NCI-H748 treated with DMSO at 0.1 percent for 48 hours (cell line): ENCODE measurements around the gene LMLN.
"Not testable (repeated sequence)": the region's sequence is repeated elsewhere in the genome, so short reads cannot be mapped to it uniquely, and the experiment has no call there.

Source experiments
- DNase-seq: peaks from one replicate; lab custom pipeline; 2025; lab: John Stamatoyannopoulos, UW

The LMLN gene

GRCh38 chr3:197957790-197958133 is 2.3 kb upstream of the LMLN start:
- no peak for DNase-seq

GRCh38 chr3:197958346-197958745 is 1.7 kb upstream of the LMLN start:
- no peak for DNase-seq

- DNase-seq = not testable (repeated sequence)
Observed at GRCh38 chr3:197958848-197959247, 1.2 kb upstream of the LMLN start.

- DNase-seq = no peak
Observed at GRCh38 chr3:197959500-197959890, 522 bp upstream of the LMLN start.

- DNase-seq = no peak
Observed at GRCh38 chr3:197960694-197961581, 921 bp downstream of the LMLN start.

- DNase-seq = no peak
Observed at GRCh38 chr3:197961582-197961945, 1.5 kb downstream of the LMLN start.

- DNase-seq = no peak
Observed at GRCh38 chr3:197963019-197963637, 3.1 kb downstream of the LMLN start.

- DNase-seq = not testable (repeated sequence)
Observed at GRCh38 chr3:197967337-197967989, 7.4 kb downstream of the LMLN start.

- no peak for DNase-seq
Observed at GRCh38 chr3:197970588-197970987, 10.6 kb downstream of the LMLN start.

- DNase-seq = no peak
Observed at GRCh38 chr3:197974016-197974415, 14.0 kb downstream of the LMLN start.

GRCh38 chr3:197975311-197975710 is 15.3 kb downstream of the LMLN start:
- DNase-seq = no peak

- no peak for DNase-seq
Observed at GRCh38 chr3:197983076-197983475, 23.1 kb downstream of the LMLN start.

GRCh38 chr3:197989651-197990050 is 29.6 kb downstream of the LMLN start:
- DNase-seq = no peak

- no peak for DNase-seq
Observed at GRCh38 chr3:197994736-197995135, 34.7 kb downstream of the LMLN start.

- DNase-seq = no peak
Observed at GRCh38 chr3:197996855-197997254, 36.8 kb downstream of the LMLN start.

- no peak for DNase-seq
Observed at GRCh38 chr3:197997936-197998335, 37.9 kb downstream of the LMLN start.

- no peak for DNase-seq
Observed at GRCh38 chr3:198017090-198017489, 57.1 kb downstream of the LMLN start.

- DNase-seq = no peak
Observed at GRCh38 chr3:198018416-198018815, 58.4 kb downstream of the LMLN start.

- DNase-seq = no peak
Observed at GRCh38 chr3:198019115-198019514, 59.1 kb downstream of the LMLN start.

- no peak for DNase-seq
Observed at GRCh38 chr3:198021320-198021719, 61.3 kb downstream of the LMLN start.

- no peak for DNase-seq
Observed at GRCh38 chr3:198022604-198023003, 62.6 kb downstream of the LMLN start.

GRCh38 chr3:198025644-198026043 is 65.6 kb downstream of the LMLN start:
- DNase-seq = no peak

- DNase-seq = no peak
Observed at GRCh38 chr3:198026620-198027019, 66.6 kb downstream of the LMLN start.
